Common myeloid progenitor, CD34-positive (primary cell): Measurements from ENCODE around the gene PLOD1.
A peak's percentile ranks its signal among the peaks of the same experiment; 100 is the strongest.

Source experiments
- CTCF ChIA-PET: fragments of 350-600 bp; sonication (Branson Sonifier 250); formaldehyde crosslinking; loops from one replicate; lab custom pipeline; 2021; ENCODE audit warnings: antibody characterized with exemption; lab: Charles Lee
- POLR2A ChIA-PET: fragments of 350-600 bp; sonication (Branson Sonifier 250); formaldehyde crosslinking; loops from one replicate; lab custom pipeline; 2021; ENCODE audit warnings: antibody characterized with exemption; lab: Charles Lee
- DNase-seq, 3 donors: peaks; one replicate each; pipeline versions ENCODE4 v3.0.0 to v3.0.0-alpha.2; 2013
- H3K27ac ChIP-seq, 2 experiments: 1 replicate in 1 of 2; 2 replicates in 1 of 2; pipeline ENCODE4 v1.7.0; 2013; ENCODE audit warnings: inconsistent platforms in 2 of 2, low read length in 2 of 2, mild to moderate bottlenecking in 2 of 2, low read depth in 1 of 2, moderate library complexity in 1 of 2; ENCODE audit not compliant: severe bottlenecking in 2 of 2, insufficient read depth in 1 of 2, poor library complexity in 1 of 2
- H3K27me3 ChIP-seq, 5 experiments: replicated peaks in 2 of 5; 1 replicate in 3 of 5; 2 replicates in 2 of 5; pipeline versions ENCODE4 v1.6.1 to v1.7.0; 2013; ENCODE audit warnings: low read length in 4 of 5, mild to moderate bottlenecking in 2 of 5, moderate library complexity in 2 of 5, inconsistent platforms in 1 of 5; ENCODE audit not compliant: insufficient read depth in 5 of 5, control insufficient read depth in 4 of 5
- H3K36me3 ChIP-seq, 4 experiments: 1 replicate in 2 of 4; 2 replicates in 2 of 4; pipeline versions ENCODE4 v1.6.1 to v1.7.0; 2013; ENCODE audit warnings: low read length in 3 of 4, control low read depth in 1 of 4, mild to moderate bottlenecking in 1 of 4; ENCODE audit not compliant: control insufficient read depth in 4 of 4, insufficient read depth in 4 of 4
- H3K4me1 ChIP-seq, 4 experiments: 1 replicate in 3 of 4; 2 replicates in 1 of 4; pipeline versions ENCODE4 v1.6.1 to v1.7.1; 2013; ENCODE audit warnings: low read length in 3 of 4, mild to moderate bottlenecking in 3 of 4, control low read depth in 1 of 4, inconsistent platforms in 1 of 4, moderate library complexity in 1 of 4; ENCODE audit not compliant: control insufficient read depth in 4 of 4, insufficient read depth in 4 of 4; ENCODE audit errors: control extremely low read depth in 1 of 4
- H3K4me3 ChIP-seq, 7 experiments: 1 replicate in 4 of 7; 2 replicates in 3 of 7; pipeline versions ENCODE4 v1.5.1 to v1.7.0; 2013; ENCODE audit warnings: mild to moderate bottlenecking in 7 of 7, low read length in 6 of 7, moderate library complexity in 6 of 7, inconsistent platforms in 2 of 7, low read depth in 2 of 7, control low read depth in 1 of 7; ENCODE audit not compliant: insufficient read depth in 4 of 7, control insufficient read depth in 1 of 7; ENCODE audit errors: extremely low read depth in 1 of 7
- H3K9me3 ChIP-seq, 5 experiments: 1 replicate in 4 of 5; 2 replicates in 1 of 5; pipeline versions ENCODE4 v1.6.1 to v1.7.1; 2013; ENCODE audit warnings: low read length in 4 of 5, mild to moderate bottlenecking in 2 of 5, inconsistent platforms in 1 of 5, low read depth in 1 of 5, moderate library complexity in 1 of 5; ENCODE audit not compliant: control insufficient read depth in 4 of 5, insufficient read depth in 2 of 5; ENCODE audit errors: control extremely low read depth in 1 of 5
- WGBS: methylation state at CpG from one replicate; pipeline ENCODE4 v1.1.5; 2013; ENCODE audit not compliant: insufficient coverage; 5-methylcytosine and 5-hydroxymethylcytosine counted together

The PLOD1 gene

GRCh38 chr1:11944358-11944931 is 9.9 kb downstream of the PLOD1 start:
- no peaks in the 10 kb centered on the region for H3K27me3 ChIP-seq
- no peak overlapping the region for H3K4me3 ChIP-seq
- ChIA-PET POLR2A (no interaction called here), CTCF (no interaction called here)
- no peak for DNase-seq
- H3K27ac ChIP-seq = no peak overlapping the region
- WGBS = 94% methylated on average over 5 of the region's 12 CpGs
- peaks cover 0 to 24% (median under 1%) of the 10 kb centered on the region in 4 experiments for H3K36me3 ChIP-seq
- H3K4me1 ChIP-seq = no peaks in the 10 kb centered on the region
- peaks cover 0 to 7% (median 2%) of the 10 kb centered on the region in 5 experiments for H3K9me3 ChIP-seq

- no peaks in the 10 kb centered on the region for H3K4me1 ChIP-seq
- H3K36me3 ChIP-seq = peaks cover 0 to 34% (median under 1%) of the 10 kb centered on the region in 4 experiments
- ChIA-PET POLR2A (no interaction called here), CTCF (interaction anchor here (0.9 kb wide), 1 partner anchor 36 kb away, joined by 3 read pairs; no protein-coding TSS in a partner anchor)
- H3K4me3 ChIP-seq = no peak overlapping the region
- H3K27me3 ChIP-seq = no peaks in the 10 kb centered on the region
- peaks cover 0 to 7% (median 2%) of the 10 kb centered on the region in 5 experiments for H3K9me3 ChIP-seq
- 100% methylated on average over 2 of the region's 3 CpGs for WGBS
- no peak for DNase-seq
- H3K27ac ChIP-seq = no peak overlapping the region
Observed at GRCh38 chr1:11946647-11947046, 12.1 kb downstream of the PLOD1 start.

- CTCF ChIA-PET = no interaction called here
- peaks cover 0 to 7% (median 2%) of the 10 kb centered on the region in 5 experiments for H3K9me3 ChIP-seq
- H3K27ac ChIP-seq = no peak overlapping the region
- H3K4me3 ChIP-seq = no peak overlapping the region
- no peaks in the 10 kb centered on the region for H3K27me3 ChIP-seq
- peaks cover 0 to 30% (median 3%) of the 10 kb centered on the region in 4 experiments for H3K36me3 ChIP-seq
- POLR2A ChIA-PET = no interaction called here
- H3K4me1 ChIP-seq = no peaks in the 10 kb centered on the region
- DNase-seq = peak in 2 of 3 donors; percentile 27
- WGBS = 93% methylated on average over 6 of the region's 6 CpGs
Observed at GRCh38 chr1:11948822-11949458, 14.4 kb downstream of the PLOD1 start.

- 100% methylated on average over 1 of the region's 2 CpGs for WGBS
- ChIA-PET CTCF (no interaction called here), POLR2A (no interaction called here)
- Histone ChIP-seq H3K4me3 (no peak overlapping the region), H3K27ac (no peak overlapping the region), H3K4me1 (no peaks in the 10 kb centered on the region), H3K9me3 (no peaks in the 10 kb centered on the region), H3K36me3 (peaks cover 0 to 34% (median 6%) of the 10 kb centered on the region in 4 experiments), H3K27me3 (no peaks in the 10 kb centered on the region)
- no peak for DNase-seq
Observed at GRCh38 chr1:11951901-11952300, 17.4 kb downstream of the PLOD1 start.

GRCh38 chr1:11952455-11953109 is 18.1 kb downstream of the PLOD1 start:
- no peak overlapping the region for H3K4me3 ChIP-seq
- H3K4me1 ChIP-seq = no peaks in the 10 kb centered on the region
- no peak for DNase-seq
- no peak overlapping the region for H3K27ac ChIP-seq
- POLR2A ChIA-PET = interaction anchor here (0.6 kb wide), 1 partner anchor 23 kb away, joined by 3 read pairs; no protein-coding TSS in a partner anchor
- CTCF ChIA-PET = no interaction called here
- H3K36me3 ChIP-seq = peaks cover 0 to 38% (median 6%) of the 10 kb centered on the region in 4 experiments
- H3K27me3 ChIP-seq = no peaks in the 10 kb centered on the region
- no peaks in the 10 kb centered on the region for H3K9me3 ChIP-seq
- WGBS = 93% methylated on average over 8 of the region's 11 CpGs

GRCh38 chr1:11955221-11955620 is 20.7 kb downstream of the PLOD1 start:
- POLR2A ChIA-PET = no interaction called here
- H3K4me1 ChIP-seq = peaks cover 0 to 2% (median 0%) of the 10 kb centered on the region in 4 experiments
- no peaks in the 10 kb centered on the region for H3K27me3 ChIP-seq
- H3K4me3 ChIP-seq = no peak overlapping the region
- peaks cover 0 to 37% (median 14%) of the 10 kb centered on the region in 4 experiments for H3K36me3 ChIP-seq
- no peak overlapping the region for H3K27ac ChIP-seq
- no peaks in the 10 kb centered on the region for H3K9me3 ChIP-seq
- 94% methylated on average over 2 of the region's 6 CpGs for WGBS
- DNase-seq = peak in 1 of 3 donors; percentile 3
- CTCF ChIA-PET = no interaction called here

- Histone ChIP-seq H3K27me3 (no peaks in the 10 kb centered on the region), H3K27ac (no peak overlapping the region), H3K4me1 (peaks cover 8 to 15% (median 10%) of the 10 kb centered on the region in 4 experiments), H3K36me3 (peaks cover 0 to 33% (median 11%) of the 10 kb centered on the region in 4 experiments), H3K4me3 (no peak overlapping the region), H3K9me3 (no peaks in the 10 kb centered on the region)
- CTCF ChIA-PET = no interaction called here
- POLR2A ChIA-PET = no interaction called here
- DNase-seq = no peak
- WGBS = 98% methylated on average over 5 of the region's 5 CpGs
Observed at GRCh38 chr1:11957398-11957797, 22.9 kb downstream of the PLOD1 start.
